Measurements from ENCODE around the gene MYO1D. TPM values are rescaled to one million over a fixed set of nuclear protein-coding genes. Genes with fewer than 3 reads are reported as not detected.

Gene MYO1D
- total RNA-seq, 1 donor from 2014 or later, result 11.9 TPM

DNA sequence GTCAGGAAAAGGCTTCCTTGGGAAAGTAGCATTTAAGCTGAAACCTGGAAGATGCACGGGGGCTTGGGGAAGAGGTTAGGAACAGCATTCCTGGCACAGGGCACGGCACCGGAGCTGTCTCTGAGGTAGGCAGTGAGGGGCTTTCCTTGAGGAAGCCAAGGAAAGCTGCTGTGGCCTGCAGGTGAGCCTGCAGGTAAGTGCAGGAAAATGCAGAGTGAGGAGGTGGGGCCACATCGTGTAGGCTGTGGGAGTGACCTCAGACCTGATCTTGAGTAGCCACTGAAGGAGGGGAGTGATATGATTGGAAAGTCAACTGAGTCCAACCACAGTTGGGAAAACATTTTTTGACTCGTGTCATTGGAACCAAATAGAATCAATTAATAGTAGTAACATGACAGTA lies 310.6 kb downstream of the MYO1D start:
- Mint-ChIP-seq H3K27ac (ENCODE audit: unreplicated experiment) (peak overlapping the region; percentile 37), H3K27me3 (ENCODE audit: low read depth) (no peaks in the 10 kb centered on the region), H3K4me1 (peaks cover 12% of the 10 kb centered on the region), H3K9me3 (no peaks in the 10 kb centered on the region), H3K36me3 (ENCODE audit: low read depth) (no peaks in the 10 kb centered on the region), H3K4me3 (no peak overlapping the region)
- DNase-seq (ENCODE audit: low read depth, low spot score), result no peak
- TF ChIP-seq, protein P1, sequence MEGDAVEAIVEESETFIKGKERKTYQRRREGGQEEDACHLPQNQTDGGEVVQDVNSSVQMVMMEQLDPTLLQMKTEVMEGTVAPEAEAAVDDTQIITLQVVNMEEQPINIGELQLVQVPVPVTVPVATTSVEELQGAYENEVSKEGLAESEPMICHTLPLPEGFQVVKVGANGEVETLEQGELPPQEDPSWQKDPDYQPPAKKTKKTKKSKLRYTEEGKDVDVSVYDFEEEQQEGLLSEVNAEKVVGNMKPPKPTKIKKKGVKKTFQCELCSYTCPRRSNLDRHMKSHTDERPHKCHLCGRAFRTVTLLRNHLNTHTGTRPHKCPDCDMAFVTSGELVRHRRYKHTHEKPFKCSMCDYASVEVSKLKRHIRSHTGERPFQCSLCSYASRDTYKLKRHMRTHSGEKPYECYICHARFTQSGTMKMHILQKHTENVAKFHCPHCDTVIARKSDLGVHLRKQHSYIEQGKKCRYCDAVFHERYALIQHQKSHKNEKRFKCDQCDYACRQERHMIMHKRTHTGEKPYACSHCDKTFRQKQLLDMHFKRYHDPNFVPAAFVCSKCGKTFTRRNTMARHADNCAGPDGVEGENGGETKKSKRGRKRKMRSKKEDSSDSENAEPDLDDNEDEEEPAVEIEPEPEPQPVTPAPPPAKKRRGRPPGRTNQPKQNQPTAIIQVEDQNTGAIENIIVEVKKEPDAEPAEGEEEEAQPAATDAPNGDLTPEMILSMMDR (conservative IDR thresholded peaks at IDR 0.05), result no peak

- TF ChIP-seq, protein P1 (conservative IDR thresholded peaks at IDR 0.05), result no peak
- Mint-ChIP-seq H3K4me3 (no peak overlapping the region), H3K4me1 (peaks cover 8% of the 10 kb centered on the region), H3K27ac (ENCODE audit: unreplicated experiment) (no peak overlapping the region), H3K36me3 (ENCODE audit: low read depth) (no peaks in the 10 kb centered on the region), H3K9me3 (no peaks in the 10 kb centered on the region), H3K27me3 (ENCODE audit: low read depth) (no peaks in the 10 kb centered on the region)
- DNase-seq (ENCODE audit: low read depth, low spot score), result no peak
Measured at GRCh38 chr17:32565401-32565800, 311.5 kb downstream of the MYO1D start.

GRCh38 chr17:32564325-32564724 lies 312.6 kb downstream of the MYO1D start:
- peaks cover 4% of the 10 kb centered on the region for H3K4me1 Mint-ChIP-seq
- no peaks in the 10 kb centered on the region for H3K36me3 Mint-ChIP-seq (ENCODE audit: low read depth)
- H3K9me3 Mint-ChIP-seq, result no peaks in the 10 kb centered on the region
- TF ChIP-seq, protein P1 (conservative IDR thresholded peaks at IDR 0.05), result no peak
- no peak overlapping the region for H3K4me3 Mint-ChIP-seq
- no peak for DNase-seq (ENCODE audit: low read depth, low spot score)
- H3K27ac Mint-ChIP-seq (ENCODE audit: unreplicated experiment), result peak overlapping the region; percentile 9
- H3K27me3 Mint-ChIP-seq (ENCODE audit: low read depth), result no peaks in the 10 kb centered on the region

DNA sequence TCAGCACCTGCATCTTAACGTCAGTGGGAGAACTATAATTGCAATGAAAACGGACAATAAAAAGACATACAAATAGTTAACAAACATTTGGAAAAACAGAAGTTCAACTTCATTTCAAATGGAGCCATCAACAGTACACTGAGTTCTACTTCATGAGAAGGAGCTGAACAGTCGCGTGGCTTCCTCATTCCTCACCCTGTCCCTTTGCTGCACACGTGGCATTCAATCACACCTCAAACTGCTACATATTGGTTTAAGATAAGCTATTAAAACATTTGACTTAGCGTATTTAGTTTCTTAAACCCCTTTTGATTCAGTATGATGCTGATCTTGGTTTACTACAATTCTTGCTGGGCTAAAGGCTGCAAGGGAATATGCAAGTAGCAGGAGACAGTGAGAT lies 313.3 kb downstream of the MYO1D start:
- Mint-ChIP-seq H3K4me3 (no peak overlapping the region), H3K27ac (ENCODE audit: unreplicated experiment) (no peak overlapping the region), H3K27me3 (ENCODE audit: low read depth) (no peaks in the 10 kb centered on the region), H3K9me3 (no peaks in the 10 kb centered on the region), H3K36me3 (ENCODE audit: low read depth) (no peaks in the 10 kb centered on the region), H3K4me1 (peaks cover 4% of the 10 kb centered on the region)
- TF ChIP-seq, protein P1 (conservative IDR thresholded peaks at IDR 0.05), result no peak
- no peak for DNase-seq (ENCODE audit: low read depth, low spot score)

- TF ChIP-seq, protein P1 (conservative IDR thresholded peaks at IDR 0.05), result no peak
- H3K4me3 Mint-ChIP-seq, result no peak overlapping the region
Measured at GRCh38 chr17:32558997-32559650, 317.8 kb downstream of the MYO1D start.

More at GRCh38 chr17:32558997-32559650, 317.8 kb downstream of the MYO1D start:
- H3K9me3 Mint-ChIP-seq, result no peaks in the 10 kb centered on the region
- H3K27ac Mint-ChIP-seq (ENCODE audit: unreplicated experiment), result no peak overlapping the region
- H3K36me3 Mint-ChIP-seq (ENCODE audit: low read depth), result no peaks in the 10 kb centered on the region
- no peaks in the 10 kb centered on the region for H3K27me3 Mint-ChIP-seq (ENCODE audit: low read depth)
- H3K4me1 Mint-ChIP-seq, result peaks cover 11% of the 10 kb centered on the region
- no peak for DNase-seq (ENCODE audit: low read depth, low spot score)
